Measurements from ENCODE around the gene RBP2. TPM values are rescaled to one million over a fixed set of nuclear protein-coding genes. Genes with fewer than 3 reads are reported as not detected.

Gene RBP2
- total RNA-seq, 2 experiments from 2014 or later = not detected

DNA sequence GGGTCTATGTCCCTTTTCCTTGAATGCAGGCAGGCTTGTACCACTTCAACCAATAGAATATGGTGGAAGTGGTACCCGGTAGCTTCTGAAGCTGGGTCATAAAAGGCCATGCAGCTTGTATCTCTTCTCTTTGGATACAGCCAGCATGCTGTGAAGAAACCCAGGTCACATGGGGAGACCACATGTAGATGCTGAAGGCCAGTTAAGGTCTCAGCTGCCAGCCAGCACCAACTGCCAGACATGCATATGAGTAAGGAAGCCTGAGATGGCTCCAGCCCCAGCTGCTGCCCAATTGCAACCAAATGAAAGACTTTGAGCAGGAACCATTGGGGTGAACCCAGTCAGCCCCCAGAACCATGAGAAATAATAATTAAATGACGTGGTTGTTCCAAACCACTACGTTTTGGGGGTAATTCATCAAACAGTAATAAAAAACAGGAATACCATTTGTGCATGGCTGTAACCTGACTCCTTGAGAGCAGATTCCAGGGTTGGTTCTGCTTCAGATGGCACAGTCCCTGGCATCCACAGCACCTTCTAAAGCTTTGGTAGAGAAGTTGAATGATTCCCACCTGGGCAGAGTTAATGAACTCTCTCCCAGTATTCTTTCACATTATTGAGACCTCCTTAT is 3.8 kb downstream of the RBP2 start:
- Mint-ChIP-seq H3K36me3 (ENCODE audit: low read depth) (no peaks in the 10 kb centered on the region), H3K4me3 (no peak overlapping the region), H3K9me3 (no peaks in the 10 kb centered on the region), H3K27ac (no peak overlapping the region), H3K4me1 (ENCODE audit: low read depth) (no peaks in the 10 kb centered on the region), H3K27me3 (ENCODE audit: low read depth) (no peaks in the 10 kb centered on the region)
- no peak for DNase-seq
- CTCF ChIA-PET = no interaction called here
- intact Hi-C loops (cut with micrococcal nuclease) = no loop called here

DNA sequence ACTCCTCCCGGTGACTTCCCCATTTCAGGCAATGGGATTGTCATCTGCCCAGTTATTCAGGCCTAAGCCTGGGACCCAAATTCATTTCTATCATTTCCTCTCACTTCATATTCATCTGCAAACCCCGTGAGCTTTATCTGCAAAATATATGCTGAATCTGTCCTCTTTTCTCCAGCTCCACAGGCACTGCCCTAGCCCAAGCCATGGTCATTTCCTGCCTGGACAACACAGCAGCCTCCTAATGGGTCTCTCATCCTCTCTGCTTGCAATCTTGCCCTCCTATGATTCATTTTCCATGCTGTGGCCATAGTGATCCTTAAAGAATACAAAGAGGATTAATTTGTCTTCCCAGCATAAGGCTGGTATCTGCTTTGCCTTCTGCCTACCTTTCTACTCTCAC is 6.1 kb downstream of the RBP2 start:
- Mint-ChIP-seq H3K9me3 (no peaks in the 10 kb centered on the region), H3K4me1 (ENCODE audit: low read depth) (no peaks in the 10 kb centered on the region), H3K27me3 (ENCODE audit: low read depth) (no peaks in the 10 kb centered on the region), H3K36me3 (ENCODE audit: low read depth) (no peaks in the 10 kb centered on the region), H3K27ac (no peak overlapping the region), H3K4me3 (no peak overlapping the region)
- no peak for DNase-seq
- CTCF ChIA-PET = no interaction called here
- intact Hi-C loops (cut with micrococcal nuclease) = no loop called here

DNA sequence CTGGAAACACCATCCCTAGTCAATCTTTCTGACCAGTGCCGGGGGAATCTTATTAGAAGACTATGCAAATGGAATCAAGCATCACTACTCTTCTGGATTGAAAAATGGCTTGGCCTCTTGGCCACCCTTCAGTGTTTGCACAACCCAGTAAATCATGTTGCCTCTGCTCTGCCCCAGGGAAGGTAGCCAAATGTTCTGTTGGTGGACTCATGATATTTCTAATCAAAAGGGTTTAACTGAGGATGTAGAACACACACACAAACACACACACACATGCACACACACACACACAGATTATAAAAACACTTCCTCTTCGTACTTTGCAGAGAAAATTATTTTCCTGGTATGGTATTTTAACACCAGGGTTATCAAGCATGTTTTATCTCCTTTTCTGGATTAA is 7.9 kb downstream of the RBP2 start:
- Mint-ChIP-seq H3K9me3 (no peaks in the 10 kb centered on the region), H3K4me1 (ENCODE audit: low read depth) (no peaks in the 10 kb centered on the region), H3K27ac (no peak overlapping the region), H3K4me3 (no peak overlapping the region), H3K27me3 (ENCODE audit: low read depth) (no peaks in the 10 kb centered on the region), H3K36me3 (ENCODE audit: low read depth) (no peaks in the 10 kb centered on the region)
- CTCF ChIA-PET = interaction anchor here (1.7 kb wide), 1 partner anchor 43 kb away, joined by 3 read pairs; no protein-coding TSS in a partner anchor
- intact Hi-C loops (cut with micrococcal nuclease) = no loop called here
- no peak for DNase-seq

DNA sequence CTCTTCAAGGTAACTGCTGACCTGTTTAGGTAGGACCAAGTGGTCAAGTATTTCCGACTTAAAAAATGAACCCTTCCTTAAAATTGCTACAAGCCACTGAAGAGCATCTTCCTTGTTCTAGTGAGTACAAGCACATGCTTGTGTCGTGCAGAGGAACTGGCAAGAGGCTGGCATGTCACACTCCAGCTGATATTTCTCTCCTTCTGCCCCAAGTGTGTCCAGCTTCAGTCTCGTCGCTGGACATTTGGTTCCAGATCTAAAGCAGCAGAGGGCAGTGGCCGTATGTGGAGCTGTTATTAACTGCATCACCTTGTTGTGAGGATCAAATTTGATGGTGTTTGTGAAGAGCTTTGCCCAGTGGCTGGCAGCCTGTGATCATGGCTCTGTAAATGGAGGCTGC is 10.0 kb downstream of the RBP2 start:
- H3K4me3 Mint-ChIP-seq = no peak overlapping the region
- no peaks in the 10 kb centered on the region for H3K27me3 Mint-ChIP-seq (ENCODE audit: low read depth)
- CTCF ChIA-PET = no interaction called here
- no peak overlapping the region for H3K27ac Mint-ChIP-seq
- no peaks in the 10 kb centered on the region for H3K36me3 Mint-ChIP-seq (ENCODE audit: low read depth)
- intact Hi-C loops (cut with micrococcal nuclease) = no loop called here
- no peak for DNase-seq
- H3K9me3 Mint-ChIP-seq = no peaks in the 10 kb centered on the region
- H3K4me1 Mint-ChIP-seq (ENCODE audit: low read depth) = no peaks in the 10 kb centered on the region

DNA sequence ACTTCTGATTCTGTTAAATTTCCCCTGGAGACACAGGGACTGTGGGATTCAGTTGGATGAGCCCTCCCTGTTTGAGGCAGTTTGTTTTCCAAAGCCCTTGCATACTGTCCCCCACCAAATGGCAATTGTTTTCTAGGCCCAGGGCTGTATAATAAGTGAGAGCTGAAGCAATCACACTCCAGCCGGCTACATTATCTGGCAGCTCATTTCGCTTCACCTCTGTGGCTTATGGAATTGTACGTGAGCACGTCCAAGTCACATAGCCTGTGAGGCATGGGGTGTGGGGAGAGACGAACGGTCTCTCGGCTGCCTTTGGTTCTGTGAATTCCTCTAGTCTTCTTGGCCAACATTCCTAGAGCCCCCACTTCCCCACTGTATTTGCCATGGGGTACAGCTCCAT is 10.7 kb downstream of the RBP2 start:
- no peak overlapping the region for H3K27ac Mint-ChIP-seq
- H3K9me3 Mint-ChIP-seq = no peaks in the 10 kb centered on the region
- H3K36me3 Mint-ChIP-seq (ENCODE audit: low read depth) = no peaks in the 10 kb centered on the region
- no peak overlapping the region for H3K4me3 Mint-ChIP-seq
- H3K27me3 Mint-ChIP-seq (ENCODE audit: low read depth) = no peaks in the 10 kb centered on the region
- CTCF ChIA-PET = no interaction called here
- intact Hi-C loops (cut with micrococcal nuclease) = no loop called here
- no peaks in the 10 kb centered on the region for H3K4me1 Mint-ChIP-seq (ENCODE audit: low read depth)
- no peak for DNase-seq

DNA sequence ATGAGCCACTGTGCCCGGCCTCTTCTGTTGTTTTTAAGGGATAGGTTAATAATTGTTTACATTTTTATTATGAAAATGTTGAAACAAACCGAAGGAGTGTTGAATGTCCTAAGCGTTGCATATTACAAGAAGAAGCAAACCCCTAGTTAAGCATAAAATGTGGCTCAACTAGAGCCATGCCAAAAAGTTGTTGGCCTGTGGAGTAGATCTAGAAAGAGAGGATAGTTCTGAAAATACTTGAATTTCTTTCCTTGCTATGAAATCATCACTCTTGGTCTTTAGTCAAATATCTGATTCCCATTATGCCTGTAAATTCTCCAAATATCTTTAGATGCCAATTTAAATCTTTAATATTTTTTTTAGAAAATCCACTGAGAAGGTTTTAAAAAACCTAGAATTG is 12.8 kb downstream of the RBP2 start:
- Mint-ChIP-seq H3K4me3 (no peak overlapping the region), H3K36me3 (ENCODE audit: low read depth) (no peaks in the 10 kb centered on the region), H3K27me3 (ENCODE audit: low read depth) (no peaks in the 10 kb centered on the region), H3K9me3 (no peaks in the 10 kb centered on the region), H3K4me1 (ENCODE audit: low read depth) (no peaks in the 10 kb centered on the region), H3K27ac (no peak overlapping the region)
- CTCF ChIA-PET = no interaction called here
- intact Hi-C loops (cut with micrococcal nuclease) = no loop called here
- DNase-seq = no peak

DNA sequence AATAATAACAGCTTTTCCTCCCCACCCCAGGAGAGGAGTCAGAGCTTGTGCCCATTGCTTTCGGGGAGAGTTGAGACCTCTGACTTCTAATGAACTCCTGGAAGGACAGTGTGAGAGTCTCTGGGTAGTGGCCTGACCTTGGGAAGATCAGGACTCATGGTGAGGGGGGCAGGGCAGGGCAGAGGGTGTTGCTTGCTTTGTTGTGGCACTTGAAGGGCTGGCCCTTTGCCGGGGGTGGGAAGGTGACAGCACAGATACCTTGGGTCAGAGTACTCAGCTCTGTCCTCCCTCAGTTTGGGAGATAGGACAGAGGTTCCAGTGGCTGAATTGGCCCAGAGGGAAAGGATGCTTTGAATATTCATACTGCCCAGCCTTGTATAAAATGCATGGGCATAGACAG is 15.8 kb downstream of the RBP2 start:
- Mint-ChIP-seq H3K27ac (no peak overlapping the region), H3K4me1 (ENCODE audit: low read depth) (no peaks in the 10 kb centered on the region), H3K27me3 (ENCODE audit: low read depth) (no peaks in the 10 kb centered on the region), H3K36me3 (ENCODE audit: low read depth) (no peaks in the 10 kb centered on the region), H3K4me3 (no peak overlapping the region), H3K9me3 (no peaks in the 10 kb centered on the region)
- no peak for DNase-seq
- CTCF ChIA-PET = interaction anchor here (0.8 kb wide), 1 partner anchor 33 kb away, joined by 3 read pairs; no protein-coding TSS in a partner anchor
- intact Hi-C loops (cut with micrococcal nuclease) = no loop called here

DNA sequence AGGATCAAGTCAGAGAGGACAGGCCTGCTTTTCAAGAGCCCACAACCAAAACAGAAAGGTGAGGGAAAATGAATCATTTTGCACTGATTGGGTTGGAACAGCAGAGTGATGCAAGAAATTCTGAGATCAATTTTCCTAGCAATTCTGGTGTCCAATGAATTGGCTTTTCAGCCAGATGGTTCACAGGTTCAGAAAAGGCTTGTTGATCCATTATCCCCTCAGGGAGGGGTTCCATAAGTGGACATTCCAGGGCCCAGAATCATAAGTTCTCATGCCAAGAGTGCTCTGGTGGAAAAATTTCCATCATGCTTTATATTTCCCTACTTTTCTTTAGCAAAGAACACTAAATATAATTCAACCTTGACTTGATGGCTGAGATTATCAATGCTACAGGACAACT is 16.2 kb downstream of the RBP2 start:
- intact Hi-C loops (cut with micrococcal nuclease) = no loop called here
- H3K27ac Mint-ChIP-seq = no peak overlapping the region
- H3K36me3 Mint-ChIP-seq (ENCODE audit: low read depth) = no peaks in the 10 kb centered on the region
- H3K27me3 Mint-ChIP-seq (ENCODE audit: low read depth) = no peaks in the 10 kb centered on the region
- no peak overlapping the region for H3K4me3 Mint-ChIP-seq
- H3K4me1 Mint-ChIP-seq (ENCODE audit: low read depth) = no peaks in the 10 kb centered on the region
- no peaks in the 10 kb centered on the region for H3K9me3 Mint-ChIP-seq
- CTCF ChIA-PET = interaction anchor here (0.8 kb wide), 1 partner anchor 33 kb away, joined by 3 read pairs; no protein-coding TSS in a partner anchor
- DNase-seq = no peak

DNA sequence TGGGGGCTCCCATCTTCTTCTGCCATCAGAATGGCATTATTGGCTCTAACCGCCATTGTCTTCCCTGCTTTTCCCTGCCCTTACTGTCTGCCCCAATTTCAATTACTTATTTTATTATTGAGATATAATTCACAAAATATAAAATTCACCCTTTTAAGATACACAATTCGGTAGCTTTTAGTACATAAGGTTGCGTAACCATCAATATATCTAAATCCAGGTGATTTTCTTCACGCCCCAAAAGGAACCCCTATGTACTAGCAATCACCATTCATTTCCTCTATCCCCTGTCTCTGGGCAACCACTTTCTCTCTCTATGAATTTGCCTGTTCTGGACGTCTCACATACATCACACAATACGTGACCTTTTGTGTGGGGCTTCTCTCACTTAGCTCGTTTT is 18.0 kb downstream of the RBP2 start:
- CTCF ChIA-PET = interaction anchor here (1.2 kb wide), 1 partner anchor 30 kb away, joined by 5 read pairs; no protein-coding TSS in a partner anchor
- no peaks in the 10 kb centered on the region for H3K4me1 Mint-ChIP-seq (ENCODE audit: low read depth)

DNA sequence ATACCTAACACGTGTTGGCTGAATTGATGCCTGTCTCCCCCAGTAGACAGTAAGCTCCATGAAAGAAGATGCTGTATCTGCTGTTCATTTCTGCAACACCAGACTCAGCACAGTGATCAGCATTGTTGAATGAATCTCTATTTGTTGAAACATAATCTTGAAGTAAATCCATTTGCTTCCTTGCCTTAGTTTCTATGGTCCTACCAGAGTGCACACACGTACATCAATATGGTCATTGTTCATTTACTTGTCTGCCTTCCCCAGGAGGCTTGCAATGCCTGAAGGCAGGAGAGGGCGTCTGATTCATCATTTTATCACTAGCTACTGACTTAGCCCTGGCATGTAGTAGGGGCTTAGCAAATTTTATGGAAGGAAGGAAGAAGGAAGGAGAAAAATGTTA is 19.2 kb downstream of the RBP2 start:
- Mint-ChIP-seq H3K4me1 (ENCODE audit: low read depth) (no peaks in the 10 kb centered on the region), H3K4me3 (no peak overlapping the region), H3K36me3 (ENCODE audit: low read depth) (no peaks in the 10 kb centered on the region), H3K27ac (no peak overlapping the region), H3K27me3 (ENCODE audit: low read depth) (no peaks in the 10 kb centered on the region), H3K9me3 (no peaks in the 10 kb centered on the region)
- DNase-seq = no peak
- intact Hi-C loops (cut with micrococcal nuclease) = no loop called here
- CTCF ChIA-PET = no interaction called here

More for the DNA sequence above, 18.0 kb downstream of the RBP2 start:
- Mint-ChIP-seq H3K27me3 (ENCODE audit: low read depth) (no peaks in the 10 kb centered on the region), H3K36me3 (ENCODE audit: low read depth) (no peaks in the 10 kb centered on the region), H3K4me3 (no peak overlapping the region), H3K27ac (no peak overlapping the region), H3K9me3 (no peaks in the 10 kb centered on the region)
- DNase-seq = no peak
- intact Hi-C loops (cut with micrococcal nuclease) = no loop called here

DNA sequence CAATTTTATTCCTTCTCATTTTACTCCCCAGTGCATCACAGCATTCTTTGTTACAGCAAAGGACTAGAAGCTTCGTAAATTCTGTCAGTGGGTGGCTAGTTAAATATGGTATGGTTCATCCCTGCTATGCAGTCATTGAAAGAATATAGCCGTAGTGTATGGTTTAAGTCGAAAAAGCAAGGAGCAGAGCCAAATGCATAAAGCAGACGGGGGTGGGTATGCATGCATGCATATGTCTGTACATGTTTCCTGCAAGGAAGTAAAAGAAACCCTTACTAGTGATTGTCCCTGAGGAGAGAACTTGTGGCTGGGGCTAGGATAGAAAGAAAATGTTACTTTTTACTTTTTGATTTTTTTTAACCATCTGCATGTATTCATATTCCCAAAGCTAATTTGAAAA is 19.9 kb downstream of the RBP2 start:
- Mint-ChIP-seq H3K9me3 (no peaks in the 10 kb centered on the region), H3K27ac (no peak overlapping the region), H3K27me3 (ENCODE audit: low read depth) (no peaks in the 10 kb centered on the region), H3K36me3 (ENCODE audit: low read depth) (no peaks in the 10 kb centered on the region), H3K4me1 (ENCODE audit: low read depth) (no peaks in the 10 kb centered on the region), H3K4me3 (no peak overlapping the region)
- intact Hi-C loops (cut with micrococcal nuclease) = no loop called here
- DNase-seq = no peak
- CTCF ChIA-PET = no interaction called here

DNA sequence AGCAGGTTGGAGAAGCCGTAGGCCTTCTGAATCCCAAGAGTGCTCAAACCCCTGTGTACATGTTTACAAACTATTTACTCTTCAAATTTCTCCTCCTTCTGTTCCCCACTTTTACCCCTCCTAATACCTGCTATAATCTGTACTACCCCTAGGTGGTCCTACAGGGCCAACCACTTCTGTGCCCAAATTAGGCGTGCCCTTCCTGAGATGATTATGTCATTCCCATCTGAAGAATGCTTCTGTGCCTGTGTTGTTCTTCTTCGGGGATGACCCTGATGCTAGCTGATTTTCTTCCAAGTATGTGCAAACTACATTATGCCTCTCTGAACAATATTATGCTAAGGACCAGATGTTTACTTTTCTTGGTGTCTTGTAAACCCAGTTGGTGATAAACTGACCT is 20.5 kb downstream of the RBP2 start:
- H3K9me3 Mint-ChIP-seq = no peaks in the 10 kb centered on the region
- no peak overlapping the region for H3K4me3 Mint-ChIP-seq
- CTCF ChIA-PET = no interaction called here
- intact Hi-C loops (cut with micrococcal nuclease) = no loop called here
- no peak overlapping the region for H3K27ac Mint-ChIP-seq
- no peak for DNase-seq
- no peaks in the 10 kb centered on the region for H3K36me3 Mint-ChIP-seq (ENCODE audit: low read depth)
- H3K27me3 Mint-ChIP-seq (ENCODE audit: low read depth) = no peaks in the 10 kb centered on the region
- H3K4me1 Mint-ChIP-seq (ENCODE audit: low read depth) = no peaks in the 10 kb centered on the region

DNA sequence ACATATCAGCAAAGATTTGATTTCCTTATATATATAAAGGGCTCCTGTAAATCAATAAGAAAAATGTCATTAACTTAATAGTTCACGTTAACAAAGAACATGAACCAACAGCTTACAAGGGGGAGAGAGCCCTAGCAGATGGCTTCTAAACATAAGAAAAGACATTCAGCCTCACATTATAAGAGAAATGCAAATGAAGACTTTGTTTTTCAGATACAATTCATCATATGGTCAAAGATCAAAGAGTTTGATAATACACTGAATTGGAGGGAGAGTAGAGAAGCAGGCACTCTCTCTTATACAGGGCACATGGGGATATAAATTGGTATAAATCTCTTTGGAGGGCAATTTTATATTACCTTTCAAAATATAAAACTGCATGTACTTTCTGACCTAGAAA is 21.1 kb downstream of the RBP2 start:
- Mint-ChIP-seq H3K36me3 (ENCODE audit: low read depth) (no peaks in the 10 kb centered on the region), H3K9me3 (no peaks in the 10 kb centered on the region), H3K27me3 (ENCODE audit: low read depth) (no peaks in the 10 kb centered on the region), H3K4me1 (ENCODE audit: low read depth) (no peaks in the 10 kb centered on the region), H3K4me3 (no peak overlapping the region), H3K27ac (no peak overlapping the region)
- intact Hi-C loops (cut with micrococcal nuclease) = no loop called here
- CTCF ChIA-PET = no interaction called here
- no peak for DNase-seq

All from activated naive CD4-positive, alpha-beta T cell treated with anti-CD3 and anti-CD28 coated beads for 36 hours (primary cell).